Mesenchymal stem cell (in vitro differentiated cells and primary cell): ENCODE data around the gene TTC38.

Source experiments
- DNase-seq: peaks from one replicate; pipeline ENCODE4 v3.0.0-alpha.2; 2013
- H2AFZ ChIP-seq: one replicate; pipeline ENCODE4 v1.6.1; 2013; ENCODE audit warnings: low read depth, mild to moderate bottlenecking, control low read depth, inconsistent platforms, low read length, moderate library complexity
- H2AK5ac ChIP-seq: 2 replicates; pipeline ENCODE4 v1.6.1; 2013; ENCODE audit warnings: low read length, moderate library complexity, mild to moderate bottlenecking, inconsistent platforms; ENCODE audit not compliant: severe bottlenecking
- H2BK120ac ChIP-seq: one replicate; pipeline ENCODE4 v1.6.1; 2013; ENCODE audit warnings: low read depth, mild to moderate bottlenecking, inconsistent platforms, low read length, moderate library complexity
- H2BK12ac ChIP-seq, 2 experiments: one replicate each; pipeline ENCODE4 v1.6.1; 2013; ENCODE audit warnings: inconsistent platforms in 2 of 2, low read length in 2 of 2, mild to moderate bottlenecking in 2 of 2, moderate library complexity in 2 of 2, control low read depth in 1 of 2
- H2BK15ac ChIP-seq: one replicate; pipeline ENCODE4 v1.6.1; 2013; ENCODE audit warnings: mild to moderate bottlenecking, low read depth, inconsistent platforms; ENCODE audit not compliant: poor library complexity, severe bottlenecking
- H2BK5ac ChIP-seq: 2 replicates; pipeline ENCODE4 v1.6.1; 2013; ENCODE audit warnings: low read depth, mild to moderate bottlenecking, low read length, control low read depth, inconsistent platforms; ENCODE audit not compliant: poor library complexity, severe bottlenecking
- H3K14ac ChIP-seq, 2 experiments: one replicate each; pipeline ENCODE4 v1.6.1; 2013; ENCODE audit warnings: inconsistent platforms in 2 of 2, low read length in 2 of 2, control low read depth in 1 of 2, mild to moderate bottlenecking in 1 of 2, moderate library complexity in 1 of 2
- H3K18ac ChIP-seq, 2 experiments: one replicate each; pipeline ENCODE4 v1.6.1; 2013; ENCODE audit warnings: inconsistent platforms in 2 of 2, low read length in 2 of 2, control low read depth in 1 of 2, low read depth in 1 of 2, mild to moderate bottlenecking in 1 of 2
- H3K23ac ChIP-seq, 2 experiments: one replicate each; pipeline ENCODE4 v1.6.1; 2013; ENCODE audit warnings: inconsistent platforms in 2 of 2, low read length in 2 of 2, mild to moderate bottlenecking in 2 of 2, moderate library complexity in 2 of 2, control low read depth in 1 of 2
- H3K27ac ChIP-seq: 2 replicates; pipeline ENCODE4 v1.5.1; 2013; ENCODE audit warnings: mild to moderate bottlenecking, moderate library complexity, low read length, control low read depth, inconsistent platforms; ENCODE audit not compliant: poor library complexity, severe bottlenecking
- H3K27me3 ChIP-seq, 2 experiments: 2 replicates each; pipeline versions ENCODE4 v1.6.1 to v1.7.0; 2013; ENCODE audit warnings: low read length in 2 of 2, mild to moderate bottlenecking in 2 of 2, moderate library complexity in 2 of 2, control low read depth in 1 of 2, inconsistent platforms in 1 of 2; ENCODE audit not compliant: control insufficient read depth in 1 of 2, insufficient read depth in 1 of 2
- H3K36me3 ChIP-seq, 2 experiments: 2 replicates each; pipeline versions ENCODE4 v1.6.1 to v1.7.0; 2013; ENCODE audit warnings: low read length in 2 of 2, control low read depth in 1 of 2, inconsistent platforms in 1 of 2, low read depth in 1 of 2, mild to moderate bottlenecking in 1 of 2; ENCODE audit not compliant: insufficient read depth in 2 of 2, control insufficient read depth in 1 of 2
- H3K4ac ChIP-seq, 2 experiments: one replicate each; pipeline ENCODE4 v1.6.1; 2013; ENCODE audit warnings: inconsistent platforms in 2 of 2, low read length in 2 of 2, mild to moderate bottlenecking in 2 of 2, moderate library complexity in 2 of 2, control low read depth in 1 of 2, low read depth in 1 of 2
- H3K4me1 ChIP-seq: 2 replicates; pipeline ENCODE4 v1.6.1; 2013; ENCODE audit warnings: low read depth, low read length, control low read depth; ENCODE audit not compliant: control insufficient read depth, insufficient read depth
- H3K4me2 ChIP-seq: 2 replicates; pipeline ENCODE4 v1.6.1; 2013; ENCODE audit warnings: low read length, mild to moderate bottlenecking, inconsistent platforms; ENCODE audit not compliant: poor library complexity, severe bottlenecking
- H3K4me3 ChIP-seq, 2 experiments: 2 replicates each; pipeline versions ENCODE4 v1.5.1 to v1.7.0; 2013; ENCODE audit warnings: low read length in 2 of 2, mild to moderate bottlenecking in 2 of 2, control low read depth in 1 of 2, low read depth in 1 of 2; ENCODE audit not compliant: insufficient read depth in 1 of 2
- H3K79me1 ChIP-seq: replicated peaks from 2 replicates; pipeline ENCODE4 v1.6.1; 2013; ENCODE audit warnings: mild to moderate bottlenecking, control low read depth, low read length, inconsistent platforms; ENCODE audit not compliant: poor library complexity, severe bottlenecking
- H3K9ac ChIP-seq: 2 replicates; pipeline ENCODE4 v1.7.0; 2013; ENCODE audit warnings: mild to moderate bottlenecking, low read length, moderate library complexity
- H3K9me3 ChIP-seq: 2 replicates; pipeline ENCODE4 v1.7.0; 2013; ENCODE audit warnings: mild to moderate bottlenecking, low read length; ENCODE audit not compliant: control insufficient read depth
- H4K8ac ChIP-seq: one replicate; pipeline ENCODE4 v1.6.1; 2013; ENCODE audit warnings: inconsistent platforms, mild to moderate bottlenecking, low read length, moderate library complexity
- H4K91ac ChIP-seq: one replicate; pipeline ENCODE4 v1.6.1; 2013; ENCODE audit warnings: mild to moderate bottlenecking, low read length, inconsistent platforms
- WGBS: methylation state at CpG from one replicate; pipeline ENCODE4 v1.1.7; 2013; ENCODE audit warnings: mixed read lengths; 5-methylcytosine and 5-hydroxymethylcytosine counted together

The TTC38 gene

DNA sequence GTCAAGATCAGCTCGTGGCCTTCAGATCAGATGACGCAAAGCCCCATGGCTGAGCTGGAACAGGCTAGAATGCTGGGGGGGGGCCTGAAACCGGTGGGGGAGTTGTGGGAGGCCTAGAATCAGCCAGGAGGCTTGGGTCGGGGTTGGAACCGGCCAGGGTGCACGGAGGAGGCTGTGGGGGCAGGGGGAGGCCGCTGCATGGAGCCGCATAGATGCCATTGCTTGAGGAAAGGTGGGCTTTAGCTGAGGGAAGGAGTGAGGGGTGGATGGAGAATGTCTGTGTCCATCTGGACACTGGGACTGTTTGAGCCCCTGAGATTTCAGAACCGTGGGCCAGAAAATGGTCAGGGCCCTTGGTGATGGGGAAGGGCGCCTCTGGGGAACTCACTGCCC is 42.9 kb upstream of the TTC38 start:
- Histone ChIP-seq H3K4ac (no peak overlapping the region), H4K91ac (no peak overlapping the region), H3K4me3 (no peak overlapping the region)

DNA sequence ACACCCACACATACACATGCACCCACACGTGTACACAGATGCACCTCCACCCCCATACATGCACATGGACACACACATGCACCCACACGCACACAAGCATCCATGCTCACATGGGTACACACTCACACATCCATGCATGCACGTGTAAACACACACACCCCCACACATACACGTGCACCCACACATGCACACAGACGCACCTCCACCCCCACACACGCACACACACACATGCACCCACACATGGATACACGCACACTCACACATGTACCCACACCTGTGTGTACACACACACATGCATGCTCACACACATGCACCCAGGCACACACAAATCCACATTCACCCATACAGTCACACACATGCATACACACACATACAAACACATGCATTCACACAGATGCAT is 42.2 kb upstream of the TTC38 start:
- Histone ChIP-seq H3K4me1 (no peaks in the 10 kb centered on the region), H3K9me3 (no peaks in the 10 kb centered on the region), H3K14ac (no peak overlapping the region), H2BK5ac (no peak overlapping the region), H3K27me3 (no peaks in the 10 kb centered on the region), H2AFZ (no peak overlapping the region), H2BK120ac (no peak overlapping the region), H3K79me1 (no peaks in the 10 kb centered on the region), H3K18ac (no peak overlapping the region), H3K23ac (no peak overlapping the region), H2AK5ac (no peak overlapping the region), H4K8ac (no peak overlapping the region), H2BK15ac (no peak overlapping the region), H3K36me3 (peaks cover 31 to 37% of the 10 kb centered on the region in 2 experiments), H4K91ac (no peak overlapping the region), H3K9ac (no peak overlapping the region), H3K27ac (no peak overlapping the region), H3K4ac (no peak overlapping the region), H3K4me2 (no peak overlapping the region), H2BK12ac (no peak overlapping the region), H3K4me3 (no peak overlapping the region)
- DNase-seq = no peak
- 91% methylated on average over 7 of the region's 7 CpGs for WGBS

More for the DNA sequence above, 42.9 kb upstream of the TTC38 start:
- no peak overlapping the region for H2AK5ac ChIP-seq
- peaks cover 37 to 45% of the 10 kb centered on the region in 2 experiments for H3K36me3 ChIP-seq
- H3K23ac ChIP-seq = no peak overlapping the region
- H3K4me2 ChIP-seq = no peak overlapping the region
- no peak overlapping the region for H3K9ac ChIP-seq
- no peak overlapping the region for H2BK12ac ChIP-seq
- no peak overlapping the region for H2BK5ac ChIP-seq
- H2BK120ac ChIP-seq = no peak overlapping the region
- no peaks in the 10 kb centered on the region for H3K4me1 ChIP-seq
- DNase-seq = no peak
- no peak overlapping the region for H3K18ac ChIP-seq
- no peak overlapping the region for H2BK15ac ChIP-seq
- H3K27me3 ChIP-seq = no peaks in the 10 kb centered on the region
- H3K9me3 ChIP-seq = no peaks in the 10 kb centered on the region
- H3K27ac ChIP-seq = no peak overlapping the region
- H4K8ac ChIP-seq = no peak overlapping the region
- WGBS = 95% methylated on average over 10 of the region's 10 CpGs
- H2AFZ ChIP-seq = no peak overlapping the region
- no peaks in the 10 kb centered on the region for H3K79me1 ChIP-seq
- H3K14ac ChIP-seq = no peak overlapping the region

DNA sequence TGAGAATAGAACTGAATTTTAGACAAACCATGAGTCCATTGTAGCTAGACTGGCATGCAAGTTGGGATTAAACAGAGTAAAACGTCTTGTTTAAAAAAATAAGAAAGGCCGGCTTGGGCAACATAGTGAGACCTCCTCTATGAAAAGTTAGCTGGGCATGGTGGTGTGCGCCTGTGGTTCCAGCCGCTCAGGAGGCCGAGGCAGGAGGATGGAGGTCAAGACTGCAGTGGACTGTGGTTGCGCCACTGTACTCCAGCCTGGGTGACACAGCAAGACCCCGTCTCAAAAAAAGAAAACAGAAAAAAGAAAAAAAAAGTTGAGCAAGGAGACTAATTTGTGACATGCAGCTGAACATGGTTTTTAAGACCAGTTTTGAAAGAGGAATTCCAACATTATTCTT is 41.2 kb upstream of the TTC38 start:
- Histone ChIP-seq H3K9ac (no peak overlapping the region), H3K27me3 (no peaks in the 10 kb centered on the region), H3K18ac (no peak overlapping the region), H2AK5ac (no peak overlapping the region), H3K4ac (no peak overlapping the region), H3K4me1 (no peaks in the 10 kb centered on the region), H2AFZ (no peak overlapping the region), H2BK120ac (no peak overlapping the region), H3K4me3 (no peak overlapping the region), H4K8ac (no peak overlapping the region), H3K9me3 (no peaks in the 10 kb centered on the region), H3K23ac (no peak overlapping the region), H2BK15ac (no peak overlapping the region), H3K79me1 (no peaks in the 10 kb centered on the region), H3K27ac (no peak overlapping the region), H2BK12ac (no peak overlapping the region), H3K14ac (no peak overlapping the region), H3K36me3 (peaks cover 25 to 33% of the 10 kb centered on the region in 2 experiments), H3K4me2 (no peak overlapping the region), H2BK5ac (no peak overlapping the region), H4K91ac (no peak overlapping the region)
- 94% methylated on average over 7 of the region's 7 CpGs for WGBS
- DNase-seq = no peak

DNA sequence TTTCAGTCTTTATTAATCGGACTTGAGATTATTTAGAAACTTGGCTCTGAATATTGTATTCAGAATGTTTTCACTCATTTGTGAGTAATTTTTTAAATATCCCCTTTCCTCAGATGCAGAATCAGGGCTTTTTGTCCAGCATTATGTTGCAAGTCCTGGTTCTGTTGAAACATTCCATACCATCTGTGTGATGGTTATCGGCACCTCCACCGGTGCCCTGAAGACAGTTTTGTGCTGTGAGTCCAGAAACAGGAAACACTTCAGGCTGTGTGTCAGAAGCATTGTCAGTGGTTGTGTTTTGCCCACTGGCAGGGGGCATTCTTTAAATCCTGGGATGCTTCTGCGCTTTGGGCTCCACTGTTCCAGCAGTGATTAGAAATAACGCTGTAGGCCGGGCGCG is 38.1 kb upstream of the TTC38 start:
- Histone ChIP-seq H3K14ac (no peak overlapping the region), H2BK5ac (no peak overlapping the region), H3K79me1 (no peaks in the 10 kb centered on the region), H2BK15ac (no peak overlapping the region), H3K9me3 (no peaks in the 10 kb centered on the region), H3K27ac (no peak overlapping the region), H3K36me3 (peaks cover 16 to 26% of the 10 kb centered on the region in 2 experiments), H3K4me3 (no peak overlapping the region), H2BK12ac (no peak overlapping the region), H2AK5ac (no peak overlapping the region), H3K9ac (no peak overlapping the region), H2BK120ac (no peak overlapping the region), H3K27me3 (no peaks in the 10 kb centered on the region), H3K23ac (no peak overlapping the region), H3K18ac (no peak overlapping the region), H3K4me1 (peaks cover 6% of the 10 kb centered on the region), H3K4ac (no peak overlapping the region), H4K91ac (no peak overlapping the region), H2AFZ (no peak overlapping the region), H3K4me2 (no peak overlapping the region), H4K8ac (no peak overlapping the region)
- no peak for DNase-seq
- 94% methylated on average over 7 of the region's 8 CpGs for WGBS
